Mesenchymal stem cell (in vitro differentiated cells and primary cell): Measurements from ENCODE around the gene MIPEP.

Experiments used
- DNase-seq: peaks from one replicate; pipeline ENCODE4 v3.0.0-alpha.2; 2013
- H2AFZ ChIP-seq: one replicate; pipeline ENCODE4 v1.6.1; 2013; ENCODE audit warnings: low read depth, mild to moderate bottlenecking, control low read depth, inconsistent platforms, low read length, moderate library complexity
- H2AK5ac ChIP-seq: 2 replicates; pipeline ENCODE4 v1.6.1; 2013; ENCODE audit warnings: low read length, moderate library complexity, mild to moderate bottlenecking, inconsistent platforms; ENCODE audit not compliant: severe bottlenecking
- H2BK120ac ChIP-seq: one replicate; pipeline ENCODE4 v1.6.1; 2013; ENCODE audit warnings: low read depth, mild to moderate bottlenecking, inconsistent platforms, low read length, moderate library complexity
- H2BK12ac ChIP-seq, 2 experiments: one replicate each; pipeline ENCODE4 v1.6.1; 2013; ENCODE audit warnings: inconsistent platforms in 2 of 2, low read length in 2 of 2, mild to moderate bottlenecking in 2 of 2, moderate library complexity in 2 of 2, control low read depth in 1 of 2
- H2BK15ac ChIP-seq: one replicate; pipeline ENCODE4 v1.6.1; 2013; ENCODE audit warnings: mild to moderate bottlenecking, low read depth, inconsistent platforms; ENCODE audit not compliant: poor library complexity, severe bottlenecking
- H2BK5ac ChIP-seq: 2 replicates; pipeline ENCODE4 v1.6.1; 2013; ENCODE audit warnings: low read depth, mild to moderate bottlenecking, low read length, control low read depth, inconsistent platforms; ENCODE audit not compliant: poor library complexity, severe bottlenecking
- H3K14ac ChIP-seq, 2 experiments: one replicate each; pipeline ENCODE4 v1.6.1; 2013; ENCODE audit warnings: inconsistent platforms in 2 of 2, low read length in 2 of 2, control low read depth in 1 of 2, mild to moderate bottlenecking in 1 of 2, moderate library complexity in 1 of 2
- H3K18ac ChIP-seq, 2 experiments: one replicate each; pipeline ENCODE4 v1.6.1; 2013; ENCODE audit warnings: inconsistent platforms in 2 of 2, low read length in 2 of 2, control low read depth in 1 of 2, low read depth in 1 of 2, mild to moderate bottlenecking in 1 of 2
- H3K23ac ChIP-seq, 2 experiments: one replicate each; pipeline ENCODE4 v1.6.1; 2013; ENCODE audit warnings: inconsistent platforms in 2 of 2, low read length in 2 of 2, mild to moderate bottlenecking in 2 of 2, moderate library complexity in 2 of 2, control low read depth in 1 of 2
- H3K27ac ChIP-seq: 2 replicates; pipeline ENCODE4 v1.5.1; 2013; ENCODE audit warnings: mild to moderate bottlenecking, moderate library complexity, low read length, control low read depth, inconsistent platforms; ENCODE audit not compliant: poor library complexity, severe bottlenecking
- H3K27me3 ChIP-seq, 2 experiments: 2 replicates each; pipeline versions ENCODE4 v1.6.1 to v1.7.0; 2013; ENCODE audit warnings: low read length in 2 of 2, mild to moderate bottlenecking in 2 of 2, moderate library complexity in 2 of 2, control low read depth in 1 of 2, inconsistent platforms in 1 of 2; ENCODE audit not compliant: control insufficient read depth in 1 of 2, insufficient read depth in 1 of 2
- H3K36me3 ChIP-seq, 2 experiments: 2 replicates each; pipeline versions ENCODE4 v1.6.1 to v1.7.0; 2013; ENCODE audit warnings: low read length in 2 of 2, control low read depth in 1 of 2, inconsistent platforms in 1 of 2, low read depth in 1 of 2, mild to moderate bottlenecking in 1 of 2; ENCODE audit not compliant: insufficient read depth in 2 of 2, control insufficient read depth in 1 of 2
- H3K4ac ChIP-seq, 2 experiments: one replicate each; pipeline ENCODE4 v1.6.1; 2013; ENCODE audit warnings: inconsistent platforms in 2 of 2, low read length in 2 of 2, mild to moderate bottlenecking in 2 of 2, moderate library complexity in 2 of 2, control low read depth in 1 of 2, low read depth in 1 of 2
- H3K4me1 ChIP-seq: 2 replicates; pipeline ENCODE4 v1.6.1; 2013; ENCODE audit warnings: low read depth, low read length, control low read depth; ENCODE audit not compliant: control insufficient read depth, insufficient read depth
- H3K4me2 ChIP-seq: 2 replicates; pipeline ENCODE4 v1.6.1; 2013; ENCODE audit warnings: low read length, mild to moderate bottlenecking, inconsistent platforms; ENCODE audit not compliant: poor library complexity, severe bottlenecking
- H3K4me3 ChIP-seq, 2 experiments: 2 replicates each; pipeline versions ENCODE4 v1.5.1 to v1.7.0; 2013; ENCODE audit warnings: low read length in 2 of 2, mild to moderate bottlenecking in 2 of 2, control low read depth in 1 of 2, low read depth in 1 of 2; ENCODE audit not compliant: insufficient read depth in 1 of 2
- H3K79me1 ChIP-seq: replicated peaks from 2 replicates; pipeline ENCODE4 v1.6.1; 2013; ENCODE audit warnings: mild to moderate bottlenecking, control low read depth, low read length, inconsistent platforms; ENCODE audit not compliant: poor library complexity, severe bottlenecking
- H3K9ac ChIP-seq: 2 replicates; pipeline ENCODE4 v1.7.0; 2013; ENCODE audit warnings: mild to moderate bottlenecking, low read length, moderate library complexity
- H3K9me3 ChIP-seq: 2 replicates; pipeline ENCODE4 v1.7.0; 2013; ENCODE audit warnings: mild to moderate bottlenecking, low read length; ENCODE audit not compliant: control insufficient read depth
- H4K8ac ChIP-seq: one replicate; pipeline ENCODE4 v1.6.1; 2013; ENCODE audit warnings: inconsistent platforms, mild to moderate bottlenecking, low read length, moderate library complexity
- H4K91ac ChIP-seq: one replicate; pipeline ENCODE4 v1.6.1; 2013; ENCODE audit warnings: mild to moderate bottlenecking, low read length, inconsistent platforms
- WGBS: methylation state at CpG from one replicate; pipeline ENCODE4 v1.1.7; 2013; ENCODE audit warnings: mixed read lengths; 5-methylcytosine and 5-hydroxymethylcytosine counted together

Gene MIPEP

DNA sequence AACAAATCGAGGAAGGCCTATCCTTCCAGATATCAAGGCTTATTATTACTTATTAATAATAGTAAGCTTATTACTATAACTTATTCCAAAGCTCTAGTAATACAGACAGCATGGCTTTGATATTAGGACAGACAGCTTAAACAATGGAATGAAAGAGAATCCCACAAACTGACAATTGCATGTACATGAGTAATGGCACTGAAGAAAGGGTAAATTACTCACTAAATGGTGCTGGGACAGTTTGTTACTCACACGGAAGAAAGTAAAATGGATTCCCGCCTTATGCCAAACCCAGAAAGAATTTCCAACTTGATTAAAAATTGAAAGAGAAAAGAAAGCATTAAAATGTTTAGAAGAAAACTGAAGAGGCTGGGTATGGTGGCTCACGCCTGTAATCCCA lies 60.3 kb downstream of the MIPEP start:
- H3K4me3 ChIP-seq = no peak overlapping the region
- H3K23ac ChIP-seq = no peak overlapping the region
- H2BK120ac ChIP-seq = no peak overlapping the region
- H3K27me3 ChIP-seq = no peaks in the 10 kb centered on the region
- no peak overlapping the region for H4K8ac ChIP-seq
- H3K4me1 ChIP-seq = no peaks in the 10 kb centered on the region
- no peak overlapping the region for H2BK12ac ChIP-seq
- no peak overlapping the region for H2AK5ac ChIP-seq
- WGBS = 98% methylated on average over 2 of the region's 4 CpGs
- H3K9me3 ChIP-seq = peaks cover 16% of the 10 kb centered on the region
- no peak overlapping the region for H2AFZ ChIP-seq
- peaks cover 3 to 19% of the 10 kb centered on the region in 2 experiments for H3K36me3 ChIP-seq
- no peak overlapping the region for H4K91ac ChIP-seq
- H3K27ac ChIP-seq = no peak overlapping the region
- no peak overlapping the region for H3K18ac ChIP-seq
- no peak overlapping the region for H2BK15ac ChIP-seq
- peak; percentile 18 for DNase-seq
- H2BK5ac ChIP-seq = no peak overlapping the region
- peaks cover 2% of the 10 kb centered on the region for H3K79me1 ChIP-seq
- H3K9ac ChIP-seq = no peak overlapping the region
- H3K4ac ChIP-seq = no peak overlapping the region
- H3K14ac ChIP-seq = no peak overlapping the region
- no peak overlapping the region for H3K4me2 ChIP-seq

DNA sequence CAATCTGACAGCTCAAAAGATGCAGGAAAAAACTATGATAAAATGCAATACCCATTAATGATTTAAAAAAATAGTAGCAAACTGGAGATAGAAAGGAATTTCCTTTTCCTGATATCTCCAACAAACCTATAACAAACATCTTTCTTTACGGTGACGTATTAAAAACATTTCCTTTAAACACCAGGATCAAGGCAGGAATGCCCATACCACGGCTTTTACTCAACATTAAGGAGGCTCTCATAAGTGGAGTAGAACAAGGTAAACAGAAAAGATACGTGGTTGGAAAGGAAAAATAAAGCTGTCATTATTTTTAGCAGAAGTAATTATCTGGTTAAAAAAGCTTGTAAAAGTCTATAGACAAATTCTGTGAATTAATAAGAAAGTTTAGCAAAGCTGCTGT lies 61.1 kb downstream of the MIPEP start:
- DNase-seq = peak; percentile 16
- 96% methylated on average over 4 of the region's 4 CpGs for WGBS
- no peak overlapping the region for H3K9ac ChIP-seq

DNA sequence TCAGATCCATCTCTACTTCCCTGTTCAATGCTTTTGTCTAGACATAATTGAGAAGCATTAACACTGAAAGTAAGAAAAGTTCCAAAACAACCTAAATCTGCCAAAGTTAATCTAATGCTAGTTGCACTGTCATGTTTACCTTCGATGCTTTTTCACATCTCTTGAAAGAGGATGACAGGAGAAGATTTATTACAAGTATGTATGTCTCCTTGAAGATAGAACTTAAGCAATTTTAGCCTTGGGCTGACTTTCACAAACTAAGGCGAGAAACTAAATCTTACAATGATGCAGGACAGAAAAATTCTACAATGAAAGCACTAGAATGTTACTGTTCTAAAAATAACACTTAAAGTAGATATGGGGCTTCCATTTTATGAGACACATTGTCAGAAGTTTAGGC lies 64.0 kb downstream of the MIPEP start:
- Histone ChIP-seq H3K4me3 (no peak overlapping the region), H3K27ac (no peak overlapping the region), H4K8ac (no peak overlapping the region), H2AFZ (no peak overlapping the region), H3K4me2 (no peak overlapping the region), H3K9ac (no peak overlapping the region), H3K14ac (no peak overlapping the region), H3K4ac (no peak overlapping the region), H3K23ac (no peak overlapping the region), H3K9me3 (peaks cover 19% of the 10 kb centered on the region), H3K18ac (no peak overlapping the region), H2AK5ac (no peak overlapping the region), H4K91ac (no peak overlapping the region), H3K36me3 (peaks cover 3 to 23% of the 10 kb centered on the region in 2 experiments), H2BK15ac (no peak overlapping the region), H2BK120ac (no peak overlapping the region), H2BK5ac (no peak overlapping the region), H2BK12ac (no peak overlapping the region), H3K27me3 (no peaks in the 10 kb centered on the region), H3K79me1 (peaks cover 2% of the 10 kb centered on the region), H3K4me1 (no peaks in the 10 kb centered on the region)
- 100% methylated on average over 1 of the region's 2 CpGs for WGBS
- DNase-seq = no peak

More for the DNA sequence above, 61.1 kb downstream of the MIPEP start:
- Histone ChIP-seq H3K18ac (no peak overlapping the region), H2BK5ac (no peak overlapping the region), H2BK120ac (no peak overlapping the region), H4K91ac (no peak overlapping the region), H3K27ac (no peak overlapping the region), H2AFZ (no peak overlapping the region), H3K23ac (no peak overlapping the region), H3K4ac (no peak overlapping the region), H3K9me3 (peaks cover 19% of the 10 kb centered on the region), H3K36me3 (peaks cover 3 to 26% of the 10 kb centered on the region in 2 experiments), H3K79me1 (peaks cover 2% of the 10 kb centered on the region), H2BK15ac (no peak overlapping the region), H4K8ac (no peak overlapping the region), H3K4me1 (no peaks in the 10 kb centered on the region), H3K4me3 (no peak overlapping the region), H3K4me2 (no peak overlapping the region), H3K14ac (no peak overlapping the region), H2BK12ac (no peak overlapping the region), H3K27me3 (no peaks in the 10 kb centered on the region), H2AK5ac (no peak overlapping the region)

DNA sequence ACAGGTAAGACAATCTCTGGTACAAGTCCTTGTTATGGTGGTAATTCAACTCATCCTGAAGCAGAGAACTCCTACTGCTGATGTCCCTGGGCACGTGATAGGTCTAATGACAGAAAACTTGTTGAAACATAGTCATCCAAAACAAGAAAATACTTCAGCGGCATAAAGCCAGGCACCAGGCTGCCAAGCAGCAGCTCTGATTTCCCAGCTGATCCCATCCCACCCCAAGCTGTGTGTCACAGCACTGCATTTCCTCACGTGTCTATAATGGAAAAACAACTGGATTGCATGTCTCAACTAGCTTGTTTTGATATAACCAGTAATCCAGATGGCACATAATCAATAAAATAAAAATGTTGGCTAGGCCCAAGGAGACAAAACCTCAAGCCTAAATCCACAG lies 64.8 kb downstream of the MIPEP start:
- peaks cover 19% of the 10 kb centered on the region for H3K9me3 ChIP-seq
- H2BK120ac ChIP-seq = no peak overlapping the region
- H2AFZ ChIP-seq = no peak overlapping the region
- H3K9ac ChIP-seq = no peak overlapping the region
- H2BK15ac ChIP-seq = no peak overlapping the region
- H2BK12ac ChIP-seq = no peak overlapping the region
- no peak overlapping the region for H3K27ac ChIP-seq
- no peak overlapping the region for H4K91ac ChIP-seq
- H4K8ac ChIP-seq = no peak overlapping the region
- 67% methylated on average over 3 of the region's 3 CpGs for WGBS
- no peak overlapping the region for H3K4me3 ChIP-seq
- peaks cover 3 to 23% of the 10 kb centered on the region in 2 experiments for H3K36me3 ChIP-seq
- no peak overlapping the region for H3K18ac ChIP-seq
- peaks cover 2% of the 10 kb centered on the region for H3K79me1 ChIP-seq
- no peak overlapping the region for H3K23ac ChIP-seq
- H3K14ac ChIP-seq = no peak overlapping the region
- DNase-seq = no peak
- H3K4me2 ChIP-seq = no peak overlapping the region
- no peak overlapping the region for H2AK5ac ChIP-seq
- H3K4me1 ChIP-seq = no peaks in the 10 kb centered on the region
- H2BK5ac ChIP-seq = no peak overlapping the region
- no peak overlapping the region for H3K4ac ChIP-seq
- no peaks in the 10 kb centered on the region for H3K27me3 ChIP-seq
